GM19467 (cell line): ENCODE results near the gene KRT77.
"Not testable (repeated sequence)": the region's sequence is repeated elsewhere in the genome, so short reads cannot be mapped to it uniquely, and the experiment has no call there.

ENCODE experiments used
- ATAC-seq: cut with Tn5 transposase; IDR thresholded peaks from one replicate; pipeline ENCODE4 v1.9.1; 2021; ENCODE audit warnings: mild to moderate bottlenecking, moderate library complexity; ENCODE audit not compliant: unreplicated experiment

Gene KRT77

DNA sequence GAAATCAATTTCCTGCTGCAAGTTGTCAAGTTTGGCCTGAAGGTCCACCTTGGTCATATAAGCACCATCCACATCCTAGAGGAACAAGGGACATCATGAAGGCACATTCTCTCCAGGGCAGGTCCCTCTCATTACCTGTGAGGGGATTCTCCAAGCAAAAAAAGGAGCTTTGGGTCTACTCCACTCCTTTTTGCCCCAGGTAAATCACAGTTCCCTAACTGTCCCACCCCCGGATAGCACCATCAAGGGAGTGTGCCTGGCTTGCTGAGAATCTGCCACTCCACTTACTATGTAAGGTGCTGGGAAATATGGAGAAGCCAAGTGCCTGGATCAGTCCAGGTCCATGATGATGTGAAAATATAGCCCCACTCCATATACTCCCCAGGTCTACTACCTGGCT lies 25.7 kb downstream of the KRT77 start:
- ATAC-seq, result no peak

DNA sequence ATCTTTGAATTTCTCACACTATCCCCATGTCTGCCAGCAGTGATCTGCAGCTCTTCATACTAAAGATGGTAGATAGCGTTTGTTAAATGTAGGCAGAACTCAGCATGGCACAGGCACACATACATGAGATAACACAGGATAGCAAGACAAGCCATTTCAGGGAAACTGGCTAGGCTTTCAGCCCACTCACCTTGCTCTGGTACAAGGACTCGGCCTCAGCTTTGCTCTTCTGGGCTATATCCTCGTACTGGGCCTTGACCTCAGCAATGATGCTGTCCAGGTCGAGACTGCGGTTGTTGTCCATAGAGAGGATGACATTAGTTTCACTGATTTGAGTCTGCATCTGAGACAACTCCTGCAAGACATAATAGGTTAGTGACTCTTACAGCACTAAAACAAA lies 26.2 kb downstream of the KRT77 start:
- ATAC-seq, result no peak

DNA sequence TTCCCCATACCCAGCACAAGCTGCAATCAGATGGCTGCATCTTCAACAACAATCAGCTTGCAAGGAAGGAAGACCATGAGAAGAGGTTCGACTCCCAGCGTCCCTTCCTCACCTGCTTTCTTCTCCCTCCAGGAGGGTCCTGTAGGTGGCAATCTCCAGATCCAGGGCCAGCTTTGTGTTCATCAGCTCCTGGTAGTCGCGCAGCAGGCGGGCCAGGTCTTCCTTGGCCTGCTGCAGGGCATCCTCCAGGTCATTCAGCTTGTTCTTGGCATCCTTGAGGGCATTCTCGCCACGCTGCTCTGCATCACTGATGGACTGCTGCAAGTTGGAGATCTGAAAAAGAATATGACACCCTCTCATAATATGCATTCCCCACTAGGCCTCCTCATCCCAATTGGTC lies 27.2 kb downstream of the KRT77 start:
- no peak for ATAC-seq

DNA sequence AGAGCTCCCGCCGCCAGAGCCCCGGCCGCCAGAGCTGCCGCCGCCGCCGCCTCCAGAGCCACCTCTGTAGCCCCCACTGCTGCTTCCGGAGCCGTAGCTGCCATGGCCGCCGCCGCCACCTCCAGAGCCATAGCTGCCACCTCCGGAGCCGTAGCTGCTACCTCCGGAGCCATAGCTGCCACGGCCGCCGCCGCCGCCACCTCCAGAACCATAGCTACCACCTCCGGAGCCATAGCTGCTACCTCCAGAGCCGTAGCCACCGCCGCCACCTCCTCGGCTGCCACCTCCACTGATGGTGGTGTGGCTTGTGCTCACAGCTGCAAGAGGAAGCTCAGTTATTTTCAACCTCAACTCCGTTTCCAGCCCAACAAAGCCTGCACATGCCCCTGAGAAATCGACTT lies 28.0 kb downstream of the KRT77 start:
- no peak for ATAC-seq

DNA sequence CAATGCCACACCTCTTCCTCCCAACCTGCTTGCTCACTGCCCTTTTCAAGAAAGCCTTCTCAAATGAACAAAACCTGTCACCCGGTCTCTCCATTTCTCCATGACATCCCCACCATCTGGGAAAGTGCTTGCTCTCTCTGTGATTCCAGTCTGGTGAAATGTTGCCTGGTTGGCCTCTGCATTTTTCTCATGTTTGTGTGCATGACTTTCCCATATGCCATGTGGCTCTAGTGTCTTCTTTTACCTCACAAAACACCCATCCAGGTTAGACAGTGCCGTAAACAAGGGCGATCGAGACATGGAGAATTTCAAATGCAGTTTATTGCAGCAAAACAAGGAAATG lies 28.9 kb downstream of the KRT77 start:
- no peak for ATAC-seq

DNA sequence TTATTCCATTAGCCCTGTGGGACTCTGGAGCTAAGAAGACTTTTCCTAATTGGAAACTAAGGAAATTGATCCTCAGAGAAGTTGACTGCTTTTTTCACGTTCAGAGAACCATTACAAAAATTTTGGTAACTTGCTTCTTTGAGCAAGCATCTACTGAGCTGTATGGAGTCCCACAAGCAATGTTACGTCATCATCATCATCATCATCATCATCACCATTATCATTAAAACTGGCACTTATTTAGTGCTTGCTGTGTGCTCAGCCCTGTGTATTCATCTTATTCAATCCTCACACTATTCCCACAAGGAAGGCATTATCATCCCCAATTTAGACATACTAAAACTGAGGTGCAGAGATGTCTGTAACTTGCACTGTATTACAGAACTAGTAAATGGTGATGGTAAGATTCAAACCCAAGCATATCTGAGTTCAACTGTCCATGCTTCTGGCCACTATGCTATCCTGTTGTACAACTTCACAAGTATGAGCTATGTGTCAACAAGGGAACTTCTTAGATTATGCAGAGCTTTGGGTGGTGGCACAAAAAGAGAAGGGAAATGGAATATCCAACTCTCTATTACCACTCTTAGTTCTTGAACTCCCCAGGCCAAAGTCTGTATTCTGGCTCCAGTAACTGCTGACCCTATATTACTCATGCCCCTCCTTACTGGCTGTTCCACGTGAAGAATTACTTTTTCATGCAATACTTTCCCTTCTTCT lies 29.5 kb downstream of the KRT77 start:
- no peak for ATAC-seq

DNA sequence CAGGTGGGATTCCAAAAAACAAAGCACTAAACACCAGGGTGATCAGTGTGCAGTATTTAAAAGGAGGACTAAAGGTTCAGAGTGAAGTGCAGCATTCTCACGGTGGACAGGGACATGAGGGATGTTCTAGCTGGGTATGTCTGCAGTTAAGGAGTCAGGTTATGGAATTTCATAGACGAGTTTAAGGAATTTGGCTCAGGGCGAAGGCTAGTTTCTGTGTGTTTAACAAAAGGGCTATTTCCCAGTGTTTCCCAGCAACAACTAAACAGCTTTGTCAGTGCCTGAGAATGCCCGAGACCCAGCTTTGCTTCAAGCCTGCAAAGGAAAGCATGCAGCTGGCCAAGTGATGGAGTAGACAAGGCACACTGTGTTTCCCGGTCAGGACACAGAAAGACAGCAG lies 30.1 kb downstream of the KRT77 start:
- no peak for ATAC-seq

DNA sequence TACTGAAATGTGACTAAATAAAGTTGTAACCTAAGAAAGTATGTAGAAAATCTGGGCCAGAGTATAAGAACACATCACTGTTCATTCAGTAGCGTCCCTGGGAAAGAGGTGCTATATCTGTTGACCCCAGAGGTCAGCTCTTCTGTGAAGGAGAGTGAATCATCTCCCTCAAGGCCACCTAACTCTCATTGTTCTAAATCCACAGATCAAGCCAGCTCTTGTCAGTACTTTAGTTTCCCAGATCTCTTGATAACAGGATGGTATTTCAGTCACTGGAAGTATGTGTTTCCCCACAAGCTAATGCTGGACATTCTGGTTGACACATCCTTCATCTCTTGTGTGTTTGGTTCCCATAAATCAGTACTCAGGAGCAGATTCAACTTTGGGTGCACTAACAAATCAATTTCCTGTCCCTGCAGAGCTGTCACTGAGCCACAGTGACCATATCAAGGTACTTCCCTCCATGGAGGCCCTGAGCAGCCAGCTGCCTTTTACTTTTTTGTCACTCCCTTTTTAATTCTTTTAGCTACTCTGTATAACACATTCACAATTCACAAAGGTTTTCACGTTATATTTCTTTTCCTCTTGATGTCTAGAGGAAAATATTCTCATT lies 30.9 kb downstream of the KRT77 start:
- ATAC-seq, result no peak

DNA sequence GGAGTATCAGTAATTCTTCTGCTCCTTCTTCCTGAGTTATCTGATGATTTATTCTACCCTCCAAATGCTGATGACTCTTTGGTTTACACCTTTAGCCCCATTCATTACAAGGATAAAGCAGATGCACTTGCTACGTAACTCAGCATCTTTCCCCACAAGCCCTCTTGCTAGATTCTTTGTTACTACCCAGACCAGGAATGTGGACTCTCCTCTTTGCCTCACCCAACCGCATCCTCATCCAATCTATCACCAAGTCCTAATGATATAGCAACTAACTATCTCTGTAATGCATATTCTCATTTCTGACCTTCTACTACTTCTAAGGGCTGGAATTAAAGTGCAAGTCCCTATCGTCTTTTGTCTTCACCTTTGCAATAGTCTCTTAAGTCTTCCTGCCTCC lies 32.4 kb downstream of the KRT77 start:
- ATAC-seq, result no peak

DNA sequence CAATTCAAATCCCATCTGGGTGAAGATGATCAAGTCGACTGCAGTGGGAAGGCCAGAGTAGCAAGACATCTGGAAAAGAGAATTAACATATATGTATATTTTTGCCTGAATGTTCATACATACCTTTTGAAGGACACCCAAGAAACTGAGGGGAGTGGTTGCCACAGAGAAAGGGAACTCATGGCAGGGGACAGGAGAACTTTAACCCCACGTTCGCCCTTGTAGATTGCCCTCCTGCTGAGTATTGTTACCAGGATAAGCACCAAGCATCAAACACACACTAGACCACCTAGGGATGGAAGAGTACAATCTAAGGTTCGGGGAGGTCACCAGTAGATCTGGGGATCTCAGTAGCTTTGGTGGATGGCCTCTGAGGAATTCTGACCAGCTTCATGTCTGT lies 32.8 kb downstream of the KRT77 start:
- ATAC-seq, result no peak

DNA sequence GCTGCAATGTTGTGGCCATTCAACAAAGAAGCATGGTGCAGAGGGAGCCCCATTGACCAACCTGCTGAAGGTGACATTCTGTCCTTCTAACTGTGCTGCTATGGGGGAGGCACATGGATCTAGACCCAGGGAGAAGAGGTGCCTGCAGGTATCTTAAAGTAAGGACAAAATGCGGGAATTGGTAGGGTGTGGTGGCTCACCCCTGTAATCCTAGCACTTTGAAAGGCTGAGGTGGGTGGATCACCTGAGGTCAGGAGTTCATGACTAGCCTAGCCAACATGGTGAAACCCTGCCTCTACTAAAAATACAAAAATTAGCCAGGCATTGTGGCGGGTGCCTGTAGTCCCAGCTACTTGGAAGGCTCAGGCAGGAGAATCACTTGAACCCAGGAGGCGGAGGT lies 33.4 kb downstream of the KRT77 start:
- ATAC-seq, result not testable (repeated sequence)

DNA sequence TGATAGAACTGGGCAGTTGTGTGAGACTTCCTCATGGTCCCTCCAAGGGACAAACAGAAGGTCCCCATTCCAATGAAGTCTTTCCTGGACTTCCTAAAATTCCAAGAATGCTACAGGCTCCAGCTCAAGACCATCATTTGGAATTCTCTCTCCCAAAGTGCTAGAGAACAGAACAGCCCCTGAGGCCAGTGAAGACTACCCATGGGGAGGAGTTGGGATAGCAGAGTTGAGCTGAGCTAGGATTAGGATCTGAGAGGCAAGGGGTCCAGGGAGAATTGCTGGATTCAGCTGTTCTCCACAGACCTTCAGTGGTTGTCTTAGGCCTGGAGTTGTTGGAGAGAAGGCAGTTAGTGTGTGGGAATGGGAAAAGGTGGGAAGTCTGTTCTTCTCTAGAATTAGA lies 33.9 kb downstream of the KRT77 start:
- no peak for ATAC-seq

DNA sequence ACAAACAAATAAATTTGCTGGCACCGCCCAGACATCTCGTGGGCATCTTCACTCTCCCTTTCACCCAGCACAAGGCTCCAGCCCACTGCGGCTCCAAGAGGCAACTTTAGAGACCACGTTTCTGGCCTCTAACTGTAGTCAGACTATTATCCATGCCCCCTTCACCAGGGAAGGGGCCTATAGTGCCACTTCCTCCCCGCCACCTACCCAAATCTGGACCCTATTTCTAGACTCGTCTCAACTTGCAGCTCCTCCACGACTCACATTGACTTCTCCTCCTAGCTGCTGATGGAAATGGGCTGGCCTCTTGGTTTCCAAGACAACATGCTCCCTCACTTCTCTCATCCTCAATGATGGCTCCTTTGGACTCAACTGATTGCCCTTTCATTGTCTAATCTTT lies 35.4 kb downstream of the KRT77 start:
- no peak for ATAC-seq

DNA sequence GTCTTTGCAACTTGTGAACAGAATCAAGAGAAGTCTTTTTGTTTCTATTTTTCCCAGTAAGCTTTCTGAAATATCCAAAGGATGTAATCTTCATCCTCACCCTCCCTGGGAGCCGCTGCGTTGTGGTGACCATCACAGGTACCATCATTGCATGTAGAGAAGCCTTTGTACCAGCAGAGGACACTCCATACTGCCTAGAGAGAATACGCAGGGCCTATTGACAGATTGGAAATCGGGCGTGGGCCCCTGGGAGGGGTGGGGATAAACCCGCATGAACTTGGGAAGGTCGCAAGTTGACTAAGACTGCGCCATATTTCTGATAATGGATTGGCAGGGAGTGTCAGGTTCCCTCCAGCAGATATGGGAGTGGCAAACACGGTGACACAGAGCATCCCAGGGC lies 35.8 kb downstream of the KRT77 start:
- ATAC-seq, result no peak

DNA sequence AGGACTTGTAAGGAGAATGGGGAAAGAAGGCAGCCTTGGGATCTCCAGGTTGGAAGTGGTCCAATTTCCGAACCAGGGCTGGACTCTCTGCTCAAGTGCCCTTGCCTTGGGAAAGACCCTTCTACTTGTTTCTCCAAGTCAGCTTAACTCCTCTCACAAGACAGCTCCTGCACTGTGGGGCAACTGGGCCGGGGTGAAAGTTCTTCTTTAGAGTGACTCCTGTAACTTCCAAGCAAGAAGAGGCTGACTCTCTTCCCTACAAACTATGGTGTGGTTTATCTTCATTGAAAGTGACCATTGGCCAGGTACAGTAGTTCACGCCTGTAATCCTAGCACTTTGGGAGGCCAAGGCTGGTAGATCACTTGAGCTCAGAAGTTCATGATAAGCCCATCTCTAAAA lies 36.9 kb downstream of the KRT77 start:
- ATAC-seq, result no peak

DNA sequence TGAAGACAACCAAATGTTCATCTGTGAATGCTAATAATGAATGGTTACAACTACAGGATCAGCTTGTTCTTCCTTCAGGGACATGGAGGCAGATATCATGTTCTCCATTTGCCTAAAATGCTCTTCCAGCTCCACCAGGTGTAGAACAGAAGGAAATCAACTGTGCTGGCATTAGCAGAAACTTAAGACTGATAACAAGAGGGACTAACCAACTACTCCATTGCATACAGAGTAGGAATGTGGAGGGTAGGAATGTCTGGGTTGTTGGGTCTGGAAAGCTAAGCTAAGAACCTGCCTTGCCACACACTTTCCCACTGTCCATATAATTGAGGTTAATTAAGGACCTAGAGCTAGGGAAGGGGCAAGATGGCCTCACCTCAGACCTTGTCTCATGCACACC lies 39.9 kb downstream of the KRT77 start:
- ATAC-seq, result no peak

DNA sequence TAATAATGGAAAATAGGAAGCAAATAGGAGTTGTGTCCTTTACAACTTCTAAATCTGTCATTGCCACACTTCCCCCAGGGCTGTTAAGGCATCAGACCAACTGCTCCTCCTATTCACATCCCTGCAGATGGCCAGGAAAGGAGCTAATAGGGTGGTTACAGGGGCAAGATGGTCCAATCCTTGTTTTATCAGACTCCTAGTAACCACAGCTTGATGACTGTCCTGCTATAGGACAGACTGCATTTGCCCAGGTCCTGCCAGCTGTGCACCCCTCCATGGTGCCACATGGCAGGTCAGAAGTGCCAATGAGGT lies 40.5 kb downstream of the KRT77 start:
- no peak for ATAC-seq

DNA sequence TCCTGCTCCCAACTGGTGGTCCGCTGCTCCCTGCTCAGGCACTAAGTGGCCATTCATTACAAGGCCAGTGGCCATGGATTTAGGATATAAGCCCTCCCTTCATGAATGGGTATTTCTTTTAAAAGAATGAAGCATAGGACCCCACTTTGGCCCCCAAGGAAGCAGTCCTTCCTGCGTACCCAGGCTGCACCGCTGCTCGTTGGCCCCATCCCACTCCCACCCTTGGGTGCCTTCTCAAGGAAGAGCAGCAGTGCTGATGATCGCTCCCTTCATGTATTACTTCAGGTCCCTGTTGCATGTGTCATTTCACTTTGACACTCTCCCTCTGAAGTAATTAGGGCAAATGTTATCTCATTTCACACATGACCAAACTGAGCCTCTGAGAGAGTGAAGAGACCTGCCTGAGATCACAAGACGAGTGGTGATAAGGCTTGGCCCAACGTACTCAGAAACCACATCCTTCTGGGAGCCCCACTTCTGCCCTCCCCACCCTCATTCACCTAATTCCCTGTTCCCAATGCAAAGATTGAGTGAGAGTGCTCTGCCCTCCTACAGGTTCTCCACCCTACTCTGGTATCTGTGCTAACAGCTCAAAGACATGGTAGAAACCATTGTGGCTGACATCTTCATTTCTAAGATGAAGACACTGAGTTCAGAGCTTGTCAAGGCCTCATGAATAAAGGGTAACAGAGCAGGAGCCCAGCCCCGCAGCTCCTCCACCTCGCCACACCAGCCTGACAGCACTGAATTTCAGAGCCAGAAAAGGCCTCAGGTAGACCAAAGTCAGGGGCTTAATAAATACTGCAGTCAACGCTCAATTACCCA lies 41.0 kb downstream of the KRT77 start:
- ATAC-seq, result no peak

DNA sequence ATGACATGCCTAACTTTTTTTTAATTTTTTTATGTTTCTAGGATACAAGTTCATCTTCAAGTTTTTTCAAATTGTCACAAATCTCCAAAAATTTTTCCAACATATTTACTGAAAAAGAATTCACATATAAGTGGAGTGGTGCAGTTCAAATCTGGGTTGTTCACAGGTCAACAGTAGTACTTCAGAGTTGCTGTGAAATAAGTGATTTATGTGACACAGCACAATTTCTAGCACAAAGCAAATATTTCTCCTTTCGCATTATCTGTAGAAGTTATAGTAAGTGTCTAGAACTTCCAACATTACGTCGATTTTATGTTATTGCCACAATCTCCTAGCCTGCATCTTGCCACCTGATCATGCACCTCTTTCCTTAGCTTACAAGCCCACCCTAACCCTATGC lies 41.7 kb downstream of the KRT77 start:
- no peak for ATAC-seq

DNA sequence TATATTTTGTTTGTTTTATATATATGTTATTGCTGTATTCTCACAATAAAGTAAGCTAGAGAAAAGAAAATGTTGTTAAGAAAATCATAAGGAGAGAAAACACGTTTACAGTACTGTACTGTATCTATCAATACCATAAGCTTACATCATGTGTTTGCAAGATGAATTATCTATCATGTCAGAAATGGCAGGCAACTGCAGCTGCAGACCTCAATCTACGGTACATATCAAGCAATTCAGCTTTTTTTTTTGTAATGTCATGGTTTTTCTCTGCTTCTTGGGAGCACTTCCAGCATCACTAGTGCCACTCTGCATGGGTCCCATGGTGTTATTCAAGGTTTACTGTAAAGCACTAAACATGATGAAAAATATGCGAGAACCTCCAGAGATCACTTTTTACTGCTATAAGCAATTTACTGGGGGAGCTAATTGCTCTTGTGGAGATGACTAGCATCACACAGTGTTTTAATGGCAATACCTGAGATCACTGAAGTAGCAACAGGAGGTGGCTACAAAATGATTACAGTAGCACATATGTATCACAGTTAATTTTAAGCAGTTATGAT lies 42.3 kb downstream of the KRT77 start:
- ATAC-seq, result no peak

DNA sequence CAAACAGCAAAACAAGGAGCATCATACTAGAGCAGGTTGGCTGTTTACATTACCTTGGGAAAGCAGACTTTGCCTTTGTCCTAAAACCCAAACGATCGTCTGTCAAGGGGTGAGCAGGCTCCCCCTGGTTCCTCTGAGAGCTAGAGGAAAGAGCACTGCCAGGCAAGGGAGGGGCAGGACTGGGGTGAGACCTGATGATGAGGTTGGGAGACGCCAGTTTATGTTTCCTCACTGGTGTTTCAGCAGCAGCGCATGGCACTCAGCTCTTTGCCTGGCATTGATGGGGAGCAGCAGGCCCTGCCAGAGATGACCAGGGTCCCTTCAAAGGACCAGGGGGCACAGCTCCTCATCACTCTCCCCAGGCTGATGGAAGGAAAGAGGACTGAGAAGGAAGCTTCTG lies 43.4 kb downstream of the KRT77 start:
- no peak for ATAC-seq

DNA sequence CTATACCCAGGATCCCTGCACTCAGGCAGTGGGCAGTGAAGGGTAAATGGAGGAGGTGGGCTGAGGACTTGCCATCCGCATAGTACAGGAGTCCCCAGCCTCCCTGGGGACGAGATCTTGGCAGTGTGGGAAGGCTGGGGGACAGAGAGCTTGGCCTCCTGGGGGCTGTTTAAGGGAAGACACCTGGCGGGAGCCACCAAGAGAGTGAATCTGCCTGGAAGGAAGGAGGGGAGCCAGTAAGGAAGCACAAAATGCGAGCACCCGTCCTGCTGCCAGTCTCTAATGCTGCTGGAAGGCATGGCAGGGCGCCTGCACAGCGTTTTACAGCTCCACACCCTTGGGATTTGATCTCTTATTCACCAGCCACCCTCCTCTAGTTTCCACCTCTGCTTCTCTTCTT lies 43.9 kb downstream of the KRT77 start:
- ATAC-seq, result no peak
